OCI-LY3 (cell line): ENCODE measurements around the gene GSN.

Experiments
- H2AFZ ChIP-seq: fragments of 200-600, 300-600 bp; shearing (Covaris generic); 2 replicates; pipeline ENCODE4 v1.6.0; 2014; ENCODE audit warnings: antibody characterized with exemption, low read depth, low read length
- H3K27ac ChIP-seq: fragments of 200-600, 300-600 bp; sonication (generic); 2 replicates; pipeline ENCODE4 v1.5.1; 2014; ENCODE audit warnings: mild to moderate bottlenecking, low read length, moderate library complexity, mixed read lengths
- H3K27me3 ChIP-seq: fragments of 200-600, 300-600 bp; sonication (generic); 2 replicates; pipeline ENCODE4 v1.6.1; 2014; ENCODE audit warnings: low read depth, low read length, mixed read lengths
- H3K36me3 ChIP-seq: fragments of 200-600, 300-600 bp; sonication (generic); replicated peaks from 2 replicates; pipeline ENCODE3; 2014; ENCODE audit warnings: low read depth, low read length, mixed read lengths
- H3K4me1 ChIP-seq: fragments of 300-600, 200-600 bp; sonication (generic); 2 replicates; pipeline ENCODE4 v1.6.1; 2014; ENCODE audit warnings: low read length, mixed read lengths
- H3K4me2 ChIP-seq: fragments of 200-600, 300-600 bp; sonication (generic); 2 replicates; pipeline ENCODE4 v1.6.1; 2014; ENCODE audit warnings: low read length, mixed read lengths
- H3K4me3 ChIP-seq: fragments of 300-600, 200-600 bp; sonication (generic); 2 replicates; pipeline ENCODE4 v1.5.1; 2014; ENCODE audit warnings: antibody characterized with exemption, mild to moderate bottlenecking, low read length, moderate library complexity
- H3K79me2 ChIP-seq: fragments of 300-600, 200-600 bp; shearing (Covaris generic); 2 replicates; pipeline ENCODE4 v1.6.1; 2014; ENCODE audit warnings: mild to moderate bottlenecking, low read length, mixed read lengths
- H3K9ac ChIP-seq: fragments of 300-600, 200-600 bp; shearing (Covaris generic); 2 replicates; pipeline ENCODE4 v1.6.0; 2014; ENCODE audit warnings: mild to moderate bottlenecking, low read length, moderate library complexity
- H3K9me3 ChIP-seq: fragments of 200-600, 300-600 bp; shearing (Covaris generic); 2 replicates; pipeline ENCODE4 v1.6.1; 2014; ENCODE audit warnings: low read length, mixed read lengths; ENCODE audit not compliant: insufficient read depth
- H4K20me1 ChIP-seq: fragments of 200-600, 300-600 bp; sonication (generic); 2 replicates; pipeline ENCODE4 v1.6.1; 2016; ENCODE audit warnings: low read length, mixed read lengths; ENCODE audit not compliant: insufficient read depth
- EZH2phosphoT487 ChIP-seq: fragments of 200-600 bp; shearing (Covaris generic); IDR thresholded peaks from 2 replicates; pipeline ENCODE4 v1.6.1; 2018; ENCODE audit warnings: antibody characterized with exemption, mixed run types, low read depth
- TF ChIP-seq, protein P1 (sequence below): fragments of 200-600, 300-600 bp; sonication (generic); IDR thresholded peaks from 2 replicates; pipeline ENCODE4 v1.5.1; 2014; ENCODE audit warnings: antibody characterized with exemption, low read length, low read depth

GSN gene

GRCh38 chr9:121226175-121226574 lies 41.8 kb upstream of the GSN start:
- H3K4me2 ChIP-seq = no peak overlapping the region
- TF ChIP-seq, protein P1, sequence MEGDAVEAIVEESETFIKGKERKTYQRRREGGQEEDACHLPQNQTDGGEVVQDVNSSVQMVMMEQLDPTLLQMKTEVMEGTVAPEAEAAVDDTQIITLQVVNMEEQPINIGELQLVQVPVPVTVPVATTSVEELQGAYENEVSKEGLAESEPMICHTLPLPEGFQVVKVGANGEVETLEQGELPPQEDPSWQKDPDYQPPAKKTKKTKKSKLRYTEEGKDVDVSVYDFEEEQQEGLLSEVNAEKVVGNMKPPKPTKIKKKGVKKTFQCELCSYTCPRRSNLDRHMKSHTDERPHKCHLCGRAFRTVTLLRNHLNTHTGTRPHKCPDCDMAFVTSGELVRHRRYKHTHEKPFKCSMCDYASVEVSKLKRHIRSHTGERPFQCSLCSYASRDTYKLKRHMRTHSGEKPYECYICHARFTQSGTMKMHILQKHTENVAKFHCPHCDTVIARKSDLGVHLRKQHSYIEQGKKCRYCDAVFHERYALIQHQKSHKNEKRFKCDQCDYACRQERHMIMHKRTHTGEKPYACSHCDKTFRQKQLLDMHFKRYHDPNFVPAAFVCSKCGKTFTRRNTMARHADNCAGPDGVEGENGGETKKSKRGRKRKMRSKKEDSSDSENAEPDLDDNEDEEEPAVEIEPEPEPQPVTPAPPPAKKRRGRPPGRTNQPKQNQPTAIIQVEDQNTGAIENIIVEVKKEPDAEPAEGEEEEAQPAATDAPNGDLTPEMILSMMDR = no peak
- TF ChIP-seq EZH2phosphoT487 = no peak
- H3K4me1 ChIP-seq = no peaks in the 10 kb centered on the region
- H3K4me3 ChIP-seq = no peak overlapping the region
- no peak overlapping the region for H2AFZ ChIP-seq
- no peak overlapping the region for H3K9ac ChIP-seq
- H4K20me1 ChIP-seq = no peaks in the 10 kb centered on the region
- H3K79me2 ChIP-seq = no peaks in the 10 kb centered on the region
- H3K27ac ChIP-seq = no peak overlapping the region
- H3K36me3 ChIP-seq = no peaks in the 10 kb centered on the region
- H3K9me3 ChIP-seq = no peaks in the 10 kb centered on the region
- H3K27me3 ChIP-seq = no peaks in the 10 kb centered on the region

GRCh38 chr9:121227862-121228261 lies 40.1 kb upstream of the GSN start:
- Histone ChIP-seq H3K27ac (no peak overlapping the region), H3K79me2 (no peaks in the 10 kb centered on the region), H3K9ac (no peak overlapping the region), H3K27me3 (no peaks in the 10 kb centered on the region), H3K36me3 (no peaks in the 10 kb centered on the region), H3K4me2 (no peak overlapping the region), H4K20me1 (no peaks in the 10 kb centered on the region), H3K4me3 (no peak overlapping the region), H2AFZ (no peak overlapping the region), H3K4me1 (no peaks in the 10 kb centered on the region), H3K9me3 (no peaks in the 10 kb centered on the region)
- TF ChIP-seq, protein P1 = no peak
- TF ChIP-seq EZH2phosphoT487 = no peak

- Histone ChIP-seq H3K27ac (no peak overlapping the region), H3K79me2 (no peaks in the 10 kb centered on the region), H3K4me3 (no peak overlapping the region), H2AFZ (no peak overlapping the region), H3K27me3 (no peaks in the 10 kb centered on the region), H3K36me3 (no peaks in the 10 kb centered on the region), H3K9me3 (no peaks in the 10 kb centered on the region), H3K9ac (no peak overlapping the region), H3K4me1 (no peaks in the 10 kb centered on the region), H3K4me2 (no peak overlapping the region), H4K20me1 (no peaks in the 10 kb centered on the region)
- no peak for TF ChIP-seq EZH2phosphoT487
- TF ChIP-seq, protein P1 = no peak
These were observed 37.7 kb upstream of the GSN start for GRCh38 chr9:121230256-121230655.

- Histone ChIP-seq H3K36me3 (no peaks in the 10 kb centered on the region), H3K4me3 (no peak overlapping the region), H3K79me2 (no peaks in the 10 kb centered on the region), H3K27ac (no peak overlapping the region), H4K20me1 (no peaks in the 10 kb centered on the region), H3K9ac (no peak overlapping the region), H3K4me1 (no peaks in the 10 kb centered on the region), H3K27me3 (no peaks in the 10 kb centered on the region), H2AFZ (no peak overlapping the region), H3K9me3 (no peaks in the 10 kb centered on the region), H3K4me2 (no peak overlapping the region)
- TF ChIP-seq EZH2phosphoT487 = no peak
- TF ChIP-seq, protein P1 = no peak
These were observed 35.7 kb upstream of the GSN start for GRCh38 chr9:121232251-121232650.
